GM21423 (cell line): Measurements from ENCODE around the gene KEL.
"Not testable (repeated sequence)": the region's sequence is repeated elsewhere in the genome, so short reads cannot be mapped to it uniquely, and the experiment has no call there.

Experiments
- ATAC-seq: cut with Tn5 transposase; IDR thresholded peaks from one replicate; pipeline ENCODE4 v1.9.1; 2021; ENCODE audit warnings: mild to moderate bottlenecking, moderate library complexity; ENCODE audit not compliant: unreplicated experiment

KEL gene, protein sequence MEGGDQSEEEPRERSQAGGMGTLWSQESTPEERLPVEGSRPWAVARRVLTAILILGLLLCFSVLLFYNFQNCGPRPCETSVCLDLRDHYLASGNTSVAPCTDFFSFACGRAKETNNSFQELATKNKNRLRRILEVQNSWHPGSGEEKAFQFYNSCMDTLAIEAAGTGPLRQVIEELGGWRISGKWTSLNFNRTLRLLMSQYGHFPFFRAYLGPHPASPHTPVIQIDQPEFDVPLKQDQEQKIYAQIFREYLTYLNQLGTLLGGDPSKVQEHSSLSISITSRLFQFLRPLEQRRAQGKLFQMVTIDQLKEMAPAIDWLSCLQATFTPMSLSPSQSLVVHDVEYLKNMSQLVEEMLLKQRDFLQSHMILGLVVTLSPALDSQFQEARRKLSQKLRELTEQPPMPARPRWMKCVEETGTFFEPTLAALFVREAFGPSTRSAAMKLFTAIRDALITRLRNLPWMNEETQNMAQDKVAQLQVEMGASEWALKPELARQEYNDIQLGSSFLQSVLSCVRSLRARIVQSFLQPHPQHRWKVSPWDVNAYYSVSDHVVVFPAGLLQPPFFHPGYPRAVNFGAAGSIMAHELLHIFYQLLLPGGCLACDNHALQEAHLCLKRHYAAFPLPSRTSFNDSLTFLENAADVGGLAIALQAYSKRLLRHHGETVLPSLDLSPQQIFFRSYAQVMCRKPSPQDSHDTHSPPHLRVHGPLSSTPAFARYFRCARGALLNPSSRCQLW

DNA sequence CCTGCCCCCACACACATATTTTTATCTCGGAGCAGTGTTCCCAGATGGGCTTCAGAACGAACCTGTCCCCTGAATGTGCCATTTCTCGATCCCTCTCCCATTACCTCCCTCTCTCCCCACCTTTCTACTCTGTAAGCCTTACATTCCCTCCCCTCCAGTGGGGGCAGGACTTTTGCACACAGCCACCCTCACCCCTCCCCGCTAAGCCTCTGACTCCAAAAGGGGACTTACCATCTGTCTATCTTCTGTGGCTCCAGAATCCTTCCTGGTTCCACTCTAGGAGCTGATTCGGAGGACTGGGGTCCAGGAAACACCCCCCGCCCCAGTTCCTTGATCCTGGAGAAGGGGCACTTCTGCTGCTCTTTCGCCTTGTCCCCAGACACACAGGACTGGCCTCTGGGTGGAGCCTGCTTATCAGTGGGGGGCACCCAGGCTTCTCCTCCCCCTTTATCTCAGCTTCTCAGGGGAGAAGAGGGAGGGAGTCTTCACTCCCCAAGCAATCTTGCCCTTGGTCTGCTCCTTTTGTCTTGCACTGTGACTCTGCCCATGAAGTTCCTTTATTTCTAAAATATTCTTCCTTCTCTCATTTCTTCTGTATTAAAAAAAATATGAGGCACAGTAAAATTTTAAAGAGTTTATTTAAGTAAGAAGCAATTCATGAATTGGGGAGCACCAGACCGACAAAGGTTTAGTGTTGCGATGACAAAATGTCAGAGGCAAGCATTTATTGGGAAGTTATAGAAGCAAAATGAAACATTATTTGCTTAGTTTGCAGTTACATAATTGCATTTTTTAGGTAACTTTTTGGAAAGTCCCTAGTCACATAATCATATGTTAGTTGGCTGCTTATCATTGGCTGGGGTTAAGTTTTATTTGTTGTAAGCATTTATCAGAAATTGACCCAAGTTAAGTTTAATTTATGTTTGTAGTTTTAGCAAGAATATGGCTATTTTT is at the start of gene KEL:
Gene KEL, minus strand, starts transcription at position 391 of the 954 bp plus-strand sequence. Its CDS starts 157 bp downstream, at position 234.
- ATAC-seq, result no peak

DNA sequence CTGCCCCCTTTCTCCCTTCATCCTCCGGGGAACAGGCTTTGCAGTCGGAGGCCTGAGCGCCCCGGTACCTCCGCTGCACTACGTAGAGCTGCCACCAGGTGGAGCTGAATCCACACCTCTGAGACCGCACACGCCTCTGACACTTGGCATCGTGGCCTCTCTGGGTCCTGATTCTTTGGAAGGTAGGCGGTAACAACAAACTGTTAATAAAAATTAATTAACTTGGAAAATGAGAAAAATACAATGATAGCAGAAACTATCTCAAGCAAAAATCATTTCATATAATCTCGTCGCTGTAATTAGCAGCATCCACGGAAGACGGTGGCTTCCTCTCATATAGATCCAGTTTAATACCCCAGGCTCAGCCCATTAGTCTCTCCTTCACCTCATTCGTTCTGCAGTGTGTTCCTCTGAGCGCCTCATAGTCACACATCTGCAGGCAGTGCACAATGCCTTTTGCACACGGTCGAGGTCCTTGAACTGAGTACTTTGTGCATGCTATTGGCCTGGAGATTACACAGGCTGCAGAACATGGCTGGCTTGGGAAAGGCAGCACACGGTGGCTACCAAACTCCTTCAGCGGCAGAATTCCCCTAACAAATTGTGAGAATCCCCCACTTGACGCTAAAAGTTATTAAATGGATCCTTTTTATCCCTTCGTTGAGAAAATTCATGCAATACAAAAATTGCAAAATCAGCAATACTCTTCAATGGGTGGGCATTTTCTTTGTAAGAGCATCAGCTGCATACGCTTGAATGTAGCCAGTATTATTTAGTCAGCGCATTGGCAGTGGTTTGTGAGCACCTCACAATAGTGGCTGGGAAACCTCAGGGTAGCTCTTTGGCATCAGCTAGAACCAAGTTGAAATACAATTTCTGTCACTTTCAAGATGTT is 46.1 kb upstream of the KEL start:
- ATAC-seq, result peak; percentile 91

DNA sequence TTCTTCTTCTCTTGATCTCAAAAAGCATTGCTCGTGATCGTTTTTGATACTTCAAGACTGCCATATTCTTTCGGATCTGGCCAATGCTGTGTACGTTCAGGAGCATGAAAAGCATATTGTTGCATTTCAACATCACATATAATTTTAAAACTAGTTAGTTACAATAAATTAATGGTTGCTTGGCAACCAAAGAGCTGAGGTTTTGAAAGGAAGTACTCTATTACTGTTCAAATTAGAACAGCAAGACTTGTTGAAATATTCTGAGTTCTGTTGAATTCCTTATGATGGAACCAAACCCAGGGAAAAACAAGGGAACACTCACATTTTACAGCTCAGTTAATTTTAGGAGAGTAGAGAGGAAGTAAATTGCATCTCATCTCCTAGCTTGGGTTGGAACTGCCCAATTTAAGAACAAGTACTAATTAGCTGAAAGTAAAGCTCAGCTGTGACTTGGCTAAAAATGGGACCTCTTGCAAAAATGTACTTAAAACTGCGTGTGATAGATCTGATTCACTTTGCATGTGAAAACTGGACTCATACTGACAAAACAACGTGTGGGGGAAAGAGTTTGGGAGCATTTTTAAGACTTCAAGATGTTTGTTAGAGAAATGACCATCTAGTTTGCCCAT is 43.6 kb upstream of the KEL start:
- ATAC-seq, result no peak

DNA sequence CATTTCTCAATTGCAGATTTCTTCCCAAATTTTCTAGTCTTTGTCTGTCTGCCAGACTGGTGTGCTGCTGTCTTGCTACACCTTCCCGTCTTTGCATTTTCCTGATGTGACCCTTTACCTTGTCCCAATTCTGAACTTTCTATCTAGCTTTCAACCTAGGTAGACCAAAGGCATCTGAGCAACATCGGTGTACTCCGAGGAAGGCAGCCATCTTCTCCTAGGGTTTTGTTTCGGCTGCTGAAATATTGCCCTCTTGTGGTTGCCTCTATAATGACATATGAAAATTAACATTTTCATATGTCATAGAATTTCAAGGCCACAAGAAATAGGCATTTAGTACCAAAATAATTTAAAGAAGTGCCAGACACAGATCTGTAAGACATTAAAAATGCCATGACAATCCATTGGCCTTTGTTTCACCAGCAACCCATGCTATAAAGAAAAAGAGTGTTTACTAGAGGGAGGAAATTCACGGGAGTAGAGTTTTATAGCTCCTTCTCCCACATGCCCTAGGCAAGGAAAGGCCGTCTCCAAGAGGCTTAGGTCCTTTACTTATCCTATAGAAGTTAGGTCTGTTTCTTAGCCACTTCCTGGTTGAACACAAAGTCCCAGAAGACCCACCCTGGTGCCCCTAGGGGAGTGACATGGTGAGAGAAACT is 41.4 kb upstream of the KEL start:
- ATAC-seq, result peak; percentile 62

DNA sequence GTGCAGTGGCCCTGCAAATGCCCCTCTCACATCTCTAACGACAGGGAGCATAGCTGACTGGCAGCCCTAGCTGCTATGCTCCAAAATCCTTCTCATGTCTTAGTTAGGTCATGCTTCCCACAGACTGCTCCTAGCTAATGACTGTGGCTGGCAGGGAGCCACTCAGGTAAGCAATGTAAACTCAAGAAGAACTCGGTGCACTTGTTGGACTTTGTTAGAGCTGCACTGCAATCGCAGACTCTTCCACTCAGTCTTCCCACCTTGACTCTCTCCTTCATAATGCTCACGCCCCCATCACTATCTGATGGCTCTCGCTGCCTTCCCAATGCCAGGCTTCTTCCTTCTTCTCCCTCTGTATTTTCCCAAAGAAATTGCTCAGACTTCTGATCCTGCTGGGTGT is 40.7 kb upstream of the KEL start:
- no peak for ATAC-seq

DNA sequence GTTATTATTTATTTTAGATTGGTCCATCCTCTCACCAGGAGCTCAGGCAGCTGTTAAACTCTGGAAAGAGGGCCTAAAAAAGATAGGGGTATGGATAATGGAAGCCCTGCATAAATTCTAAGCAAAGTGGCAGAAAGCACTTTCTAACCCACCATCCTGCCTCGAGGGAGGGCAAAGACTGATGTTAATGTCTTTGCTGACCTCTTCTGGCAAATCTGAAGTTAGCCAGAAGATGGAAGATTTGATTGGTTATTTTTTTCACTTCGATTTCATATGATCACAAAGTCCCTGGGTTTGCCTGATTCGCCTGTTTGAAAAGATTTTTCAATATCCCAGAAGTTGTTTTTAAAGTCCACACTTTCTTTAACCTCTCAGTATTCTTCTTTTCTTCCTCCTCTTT is 39.9 kb upstream of the KEL start:
- ATAC-seq, result no peak

DNA sequence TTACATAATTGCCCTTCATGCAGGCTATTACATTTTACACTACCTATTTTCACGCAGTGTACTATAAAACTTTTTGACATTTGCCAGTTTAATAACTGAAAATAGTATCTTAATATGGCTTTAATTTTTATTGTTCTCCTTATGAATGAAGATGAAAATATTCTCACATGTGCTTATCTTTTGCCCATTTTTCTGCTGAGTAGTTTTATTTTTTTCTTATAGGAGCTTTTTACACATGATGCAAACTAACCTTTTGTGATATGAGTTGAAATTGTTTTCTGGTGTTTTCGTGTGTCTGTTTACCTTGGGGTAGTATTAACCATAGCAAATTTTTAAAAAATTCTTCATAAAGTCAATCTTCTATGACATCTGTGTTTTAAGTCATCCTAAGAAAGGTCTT is 38.5 kb upstream of the KEL start:
- no peak for ATAC-seq

DNA sequence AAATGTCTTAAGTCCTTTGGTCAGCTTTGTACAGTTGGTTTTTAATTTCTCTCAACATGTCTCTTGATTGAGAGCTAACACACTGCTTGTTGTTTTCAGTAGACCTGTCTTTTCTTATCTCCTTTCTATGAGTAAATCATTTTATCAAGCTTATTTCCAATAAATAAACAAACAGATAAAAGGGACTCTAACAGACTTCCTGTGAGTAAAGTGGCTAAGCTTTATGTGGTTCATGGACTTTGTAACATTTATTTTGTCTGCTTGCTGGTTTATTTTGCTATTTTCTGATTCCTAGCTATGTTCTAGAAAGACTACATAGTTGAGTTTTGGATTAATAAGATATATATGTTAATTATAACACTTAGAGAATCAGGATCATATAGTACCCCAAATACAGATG is 37.6 kb upstream of the KEL start:
- no peak for ATAC-seq

DNA sequence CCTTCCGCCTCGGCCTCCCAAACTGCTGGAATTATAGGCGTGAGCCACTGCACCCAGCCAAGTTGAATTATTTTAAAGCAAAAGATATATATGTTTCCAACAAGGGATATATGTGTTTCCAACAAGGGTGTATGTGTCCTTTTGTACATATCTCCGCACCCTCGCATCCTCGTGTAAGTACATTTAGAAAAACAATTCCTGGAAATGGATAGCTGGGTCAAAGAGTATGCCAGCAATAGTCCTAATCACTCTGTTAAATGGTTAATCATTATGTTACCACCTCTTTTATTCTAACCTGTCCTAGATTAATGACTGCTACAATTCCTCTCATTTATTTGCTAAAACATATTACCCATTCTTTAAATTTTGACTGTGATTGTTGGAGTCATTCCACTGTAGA is 36.8 kb upstream of the KEL start:
- ATAC-seq, result no peak

DNA sequence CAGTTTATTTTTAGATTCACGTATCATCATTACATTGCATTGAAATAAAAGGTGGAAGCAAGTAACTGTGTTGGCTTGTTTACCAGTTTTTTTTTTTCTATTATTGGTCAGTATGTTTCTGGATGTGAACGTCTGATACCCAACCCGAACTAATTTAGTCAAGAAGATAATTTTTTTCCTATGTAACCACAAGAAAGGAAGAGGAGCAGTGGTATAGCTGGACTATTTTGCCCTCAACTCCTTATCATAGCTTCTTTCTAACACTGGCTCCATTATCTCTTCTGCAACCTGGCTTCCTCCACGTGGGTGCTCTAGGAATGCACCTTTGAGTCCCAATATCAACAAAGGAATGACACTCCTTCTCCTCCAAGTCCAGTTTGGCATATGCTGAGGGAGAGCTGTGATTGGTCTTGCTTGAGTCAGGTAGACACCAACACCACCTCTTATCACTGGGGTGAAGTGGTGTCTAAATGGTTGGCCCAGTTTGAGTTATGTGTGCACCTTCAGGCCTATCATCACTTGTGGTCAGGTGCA is 35.4 kb upstream of the KEL start:
- ATAC-seq, result no peak

DNA sequence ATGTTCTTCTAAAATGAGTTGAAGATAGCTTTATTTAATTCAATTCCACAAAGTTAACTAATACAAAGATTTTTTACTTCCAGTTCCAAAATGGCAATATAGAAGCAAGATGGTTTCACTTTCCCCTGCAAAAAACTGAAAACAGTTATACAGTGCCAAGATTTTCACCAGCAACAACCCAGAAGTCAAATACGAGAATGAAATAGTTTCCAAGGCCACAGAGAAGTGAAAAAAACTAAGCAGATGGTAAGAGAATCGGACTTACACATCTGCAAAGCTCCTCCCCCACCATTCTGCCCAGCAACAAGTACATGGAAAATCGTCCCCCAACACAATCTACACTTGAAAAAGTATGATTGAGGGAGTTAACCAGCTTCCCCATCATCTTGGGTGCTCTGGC is 30.3 kb upstream of the KEL start:
- ATAC-seq, result no peak

DNA sequence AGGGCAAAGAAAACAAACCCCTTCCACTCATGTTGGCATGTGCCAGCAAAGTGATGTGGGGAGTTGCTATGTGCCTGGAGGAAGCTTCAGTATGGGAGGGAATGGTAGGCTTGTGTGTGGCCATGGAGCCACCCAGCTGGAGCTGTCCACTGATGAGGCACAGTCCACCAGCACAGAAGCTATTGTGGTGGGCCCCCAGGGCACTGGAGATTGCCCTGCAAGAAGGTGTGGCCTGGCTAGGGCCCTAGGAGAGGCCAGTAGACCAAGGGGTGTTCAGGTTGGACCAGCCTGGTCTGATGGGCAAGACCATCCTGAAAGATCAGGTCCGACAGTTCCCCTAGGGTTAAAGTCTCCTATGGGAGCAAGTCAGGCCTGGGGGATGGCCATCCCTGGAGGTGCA is 22.1 kb upstream of the KEL start:
- ATAC-seq, result no peak

DNA sequence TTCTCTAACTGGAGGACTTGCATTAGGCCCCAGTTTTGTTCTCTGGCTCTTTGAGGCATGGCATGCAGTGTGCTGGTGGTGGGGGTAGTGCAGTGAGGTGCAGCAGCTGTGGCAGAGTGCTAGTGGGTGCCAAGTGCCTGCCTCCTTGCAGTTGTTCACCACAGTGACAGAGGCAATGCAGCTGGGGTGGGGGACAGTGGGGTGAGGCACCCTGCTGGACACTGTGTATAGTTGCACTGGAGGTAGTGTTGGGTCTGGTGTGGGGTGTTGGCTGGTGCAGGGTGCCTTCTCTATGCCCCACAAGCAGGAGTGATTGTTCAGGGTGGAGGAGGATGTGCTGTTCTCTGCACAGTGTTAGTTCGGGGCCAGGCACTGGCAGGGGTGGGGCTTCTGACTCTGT is 21.7 kb upstream of the KEL start:
- no peak for ATAC-seq

DNA sequence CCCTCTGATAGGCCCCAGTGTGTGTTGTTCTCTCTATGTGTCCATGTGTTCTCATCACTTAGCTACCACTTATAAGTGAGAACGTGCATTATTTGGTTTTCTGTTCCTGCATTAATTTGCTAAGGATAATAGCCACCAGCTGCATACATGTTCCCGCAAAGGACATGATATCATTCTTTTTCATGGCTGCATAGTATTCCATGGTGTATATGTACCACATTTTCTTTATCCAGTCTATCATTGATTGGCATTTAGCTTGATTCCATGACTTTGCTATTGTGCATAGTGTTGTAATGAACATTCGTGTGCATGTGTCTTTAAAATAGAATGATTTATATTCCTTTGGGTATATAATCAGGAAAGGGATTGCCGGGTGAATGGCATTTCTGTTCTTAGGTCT is 16.2 kb upstream of the KEL start:
- not testable (repeated sequence) for ATAC-seq

DNA sequence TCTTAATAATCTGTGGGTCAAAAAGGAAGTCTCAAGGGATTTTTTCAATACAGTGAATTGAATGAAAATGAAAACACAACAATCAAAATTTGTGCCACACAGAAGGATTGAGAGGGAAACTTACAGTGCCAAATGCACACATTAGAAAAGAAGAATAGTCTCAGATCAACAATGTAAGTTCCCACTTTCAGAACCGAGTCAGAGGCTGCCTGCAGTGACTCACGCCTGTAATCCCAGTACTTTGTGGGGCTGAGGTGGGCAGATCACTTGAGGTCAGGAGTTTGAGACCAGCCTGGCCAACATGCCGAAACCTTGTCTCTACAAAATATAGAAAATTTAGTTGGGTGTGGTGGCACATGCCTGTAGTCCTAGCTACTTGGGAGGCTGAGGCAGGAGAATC is 12.5 kb upstream of the KEL start:
- ATAC-seq, result no peak

DNA sequence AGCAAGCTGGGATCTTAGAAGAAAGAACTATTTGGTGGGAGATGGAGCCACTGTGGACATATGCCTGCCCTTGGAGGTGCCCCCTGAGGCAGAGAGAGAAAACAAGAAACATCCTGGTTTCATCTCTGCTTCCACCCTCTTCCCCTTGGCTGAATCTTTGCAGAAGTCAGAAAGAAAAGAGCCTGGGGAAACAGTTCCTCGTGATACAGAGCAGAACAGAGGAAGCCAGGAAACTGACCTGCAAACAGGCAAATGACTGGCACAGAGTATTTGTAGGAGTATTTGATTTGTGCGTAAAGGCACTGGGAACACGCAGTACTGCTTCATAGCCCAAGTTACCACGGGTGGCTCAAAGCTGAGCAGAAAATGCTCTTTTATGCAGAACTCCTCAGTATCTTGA is 7.0 kb upstream of the KEL start:
- ATAC-seq, result no peak

DNA sequence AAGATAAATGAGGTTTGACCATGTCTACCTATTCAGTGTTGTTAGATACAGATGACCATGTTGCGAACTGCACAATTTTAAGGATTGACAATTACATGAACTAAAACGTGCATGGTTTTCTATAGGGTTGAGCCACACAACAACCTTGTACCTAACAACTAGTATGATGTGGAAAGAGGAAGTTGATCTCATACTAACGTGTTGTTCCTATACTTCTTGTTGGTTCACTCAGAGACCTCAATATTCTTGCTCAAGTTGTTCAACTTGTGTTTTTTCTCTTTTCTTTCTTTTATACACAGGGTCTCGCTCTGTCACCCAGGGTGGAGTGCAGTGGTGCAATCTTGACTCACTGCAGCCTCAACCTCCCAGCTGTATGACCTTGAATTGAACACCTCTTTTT is 6.1 kb upstream of the KEL start:
- no peak for ATAC-seq

DNA sequence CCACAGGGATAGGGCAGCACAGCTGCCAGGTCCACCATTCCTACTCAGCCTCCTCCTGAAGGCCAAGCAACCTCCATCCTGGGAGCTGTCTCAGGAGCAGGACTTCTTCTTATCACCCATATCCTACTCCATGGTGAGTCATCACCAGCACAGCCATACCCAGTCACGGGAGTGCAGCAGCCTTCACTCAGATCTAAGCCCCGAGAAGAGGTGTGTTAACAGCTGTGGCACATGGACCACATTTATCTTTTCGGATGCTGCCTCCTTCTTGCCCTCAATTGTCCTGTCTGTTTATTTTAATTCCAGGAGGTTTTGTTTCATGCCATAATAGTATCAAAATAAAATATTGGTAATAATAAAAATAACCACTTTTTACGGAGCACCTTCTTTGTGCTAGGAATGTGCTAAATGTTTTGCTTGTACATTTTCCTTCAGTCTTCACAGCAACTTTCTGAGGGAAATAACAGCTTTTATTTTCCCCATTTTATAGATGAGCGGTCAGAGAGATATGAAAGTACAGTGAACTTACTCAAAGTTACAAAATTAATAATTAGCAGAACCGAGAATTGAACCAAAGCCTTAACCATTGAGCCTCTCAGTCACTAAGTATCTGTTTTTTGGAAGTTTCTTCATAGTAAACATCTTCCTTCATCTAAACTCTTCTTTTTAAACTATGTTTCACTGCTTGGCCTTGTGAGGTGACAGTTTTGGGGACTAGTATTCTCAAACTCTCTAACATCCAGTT is 2.5 kb upstream of the KEL start:
- no peak for ATAC-seq
